Muscle of leg (tissue), 11 donors: ENCODE measurements around the gene COG2. TPM values are rescaled to one million over a fixed set of nuclear protein-coding genes. Genes with fewer than 3 reads are reported as not detected.

Source experiments
- DNase-seq: peaks from one replicate; pipeline ENCODE4 v3.0.0; 2013
- H3K27ac ChIP-seq: one replicate; pipeline ENCODE4 v1.5.1; 2013; ENCODE audit warnings: mild to moderate bottlenecking, low read length, control low read depth
- H3K27me3 ChIP-seq: one replicate; pipeline ENCODE4 v1.6.1; 2013; ENCODE audit warnings: low read length; ENCODE audit not compliant: control insufficient read depth, insufficient read depth
- H3K36me3 ChIP-seq: one replicate; pipeline ENCODE4 v1.6.1; 2013; ENCODE audit warnings: low read length; ENCODE audit not compliant: control insufficient read depth, insufficient read depth
- H3K4me1 ChIP-seq: one replicate; pipeline ENCODE4 v1.6.1; 2013; ENCODE audit warnings: low read length; ENCODE audit not compliant: control insufficient read depth, insufficient read depth
- H3K4me3 ChIP-seq: one replicate; pipeline ENCODE4 v1.5.1; 2013; ENCODE audit warnings: low read length, control low read depth
- H3K9me3 ChIP-seq: replicated peaks from 2 replicates; pipeline ENCODE4 v1.6.1; 2013; ENCODE audit warnings: low read depth, low read length; ENCODE audit not compliant: control insufficient read depth
- WGBS: methylation state at CpG from one replicate; pipeline ENCODE4 v1.1.5; 2013; ENCODE audit warnings: missing lambda C conversion rate; ENCODE audit not compliant: insufficient coverage; 5-methylcytosine and 5-hydroxymethylcytosine counted together
- polyA plus RNA-seq, 8 donors: library from polyadenylated mRNA; unstranded; fragments of 120-200 nt; gene quantifications; one replicate each; pipeline versions ENCODE4 v1.2.1 to v1.2.3, GENCODE V29; 2013; ENCODE audit warnings: inconsistent platforms in 1 of 8, low replicate concordance in 1 of 8; ENCODE audit not compliant: insufficient read length in 8 of 8, insufficient read depth in 1 of 8
- total RNA-seq: library from RNA; stranded (reverse); fragments of 120-200 nt; gene quantifications from one replicate; pipeline ENCODE4 v1.2.4, GENCODE V29; 2013

The COG2 gene
- total and polyA plus RNA-seq, 9 donors = 16.3 to 23.2 (median 20.1) TPM

DNA sequence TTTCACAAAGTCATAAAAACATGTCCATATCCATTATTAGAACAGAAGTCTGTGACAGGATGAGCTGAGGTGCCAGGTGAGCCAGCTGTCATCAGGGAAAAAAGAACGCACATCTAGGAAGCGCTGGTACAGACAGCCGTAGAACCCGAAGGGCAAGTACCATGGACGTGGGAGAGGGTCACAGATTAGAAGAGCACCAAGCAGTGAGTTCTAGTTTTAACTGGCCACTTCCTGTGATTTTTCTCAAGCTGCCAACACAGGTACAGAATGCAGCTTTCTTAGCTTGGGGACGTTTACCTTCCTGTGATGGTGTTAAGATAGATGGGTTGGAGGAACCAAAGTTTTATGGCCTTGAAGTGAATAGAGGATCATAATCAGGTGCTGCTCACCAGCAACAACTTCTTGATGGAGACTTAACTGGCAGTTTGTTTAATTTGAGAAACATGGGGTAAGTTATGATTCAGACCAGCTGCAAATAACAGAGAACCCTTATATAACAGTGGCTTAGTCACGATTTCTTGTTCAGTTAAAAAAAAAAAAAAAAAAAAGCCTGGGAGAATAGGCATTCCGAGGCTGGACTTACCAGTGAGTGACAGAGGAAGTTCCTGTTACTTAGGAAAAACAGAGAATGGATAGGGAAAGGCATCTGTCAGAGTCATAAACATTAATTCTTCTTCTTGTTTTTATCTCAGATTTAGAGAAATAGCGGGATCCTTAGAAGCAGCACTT lies 40.8 kb downstream of the COG2 start:
- Histone ChIP-seq H3K4me1 (peaks cover 10% of the 10 kb centered on the region), H3K27ac (no peak overlapping the region), H3K9me3 (no peaks in the 10 kb centered on the region), H3K36me3 (peaks cover 56% of the 10 kb centered on the region), H3K27me3 (no peaks in the 10 kb centered on the region), H3K4me3 (no peak overlapping the region)
- no peak for DNase-seq
- 88% methylated on average over 5 of the region's 9 CpGs for WGBS

DNA sequence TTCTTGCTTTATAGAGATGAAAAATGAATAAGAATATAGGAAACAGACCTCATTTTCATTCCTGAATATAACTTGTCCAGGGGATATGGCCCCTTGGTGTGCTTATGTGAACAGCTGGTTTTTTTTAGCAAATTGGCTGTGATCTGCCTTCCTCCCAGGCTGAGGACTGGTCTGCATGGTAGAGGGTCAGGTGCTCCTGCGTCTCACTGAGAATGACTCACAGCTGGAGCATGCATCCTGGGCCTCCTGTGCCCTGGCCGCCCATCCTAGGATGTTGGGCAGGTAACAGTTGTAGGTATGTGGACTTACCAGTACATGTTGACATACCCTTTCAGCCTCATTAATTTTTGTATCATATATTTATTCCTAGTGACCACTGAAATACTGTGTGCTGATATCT lies 41.9 kb downstream of the COG2 start:
- Histone ChIP-seq H3K36me3 (peaks cover 52% of the 10 kb centered on the region), H3K9me3 (no peaks in the 10 kb centered on the region), H3K4me1 (peaks cover 10% of the 10 kb centered on the region), H3K27me3 (no peaks in the 10 kb centered on the region), H3K27ac (no peak overlapping the region), H3K4me3 (no peak overlapping the region)
- DNase-seq = no peak
- no CpG with 5 or more reads among the region's 2 CpGs for WGBS

DNA sequence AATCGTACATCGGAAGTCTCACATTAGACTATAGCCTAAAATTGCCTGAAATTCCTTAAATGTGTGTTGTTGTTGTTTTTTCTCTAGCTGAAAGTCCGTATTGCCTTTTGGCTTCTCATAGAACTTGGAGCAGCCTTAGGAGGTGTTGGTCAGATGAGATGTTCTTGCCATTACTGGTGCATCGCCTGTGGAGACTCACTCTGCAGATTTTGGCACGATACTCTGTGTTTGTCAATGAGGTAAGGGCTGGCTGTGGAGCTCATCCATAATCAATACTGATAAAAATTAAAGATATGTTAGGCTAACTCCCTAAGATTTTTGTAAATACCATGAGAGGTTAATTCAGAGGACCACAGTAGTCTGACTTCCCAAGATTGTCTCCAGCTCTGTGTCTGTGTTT lies 42.7 kb downstream of the COG2 start:
- H3K27me3 ChIP-seq = no peaks in the 10 kb centered on the region
- H3K4me1 ChIP-seq = peaks cover 10% of the 10 kb centered on the region
- DNase-seq = no peak
- H3K4me3 ChIP-seq = no peak overlapping the region
- H3K9me3 ChIP-seq = no peaks in the 10 kb centered on the region
- no peak overlapping the region for H3K27ac ChIP-seq
- H3K36me3 ChIP-seq = peaks cover 56% of the 10 kb centered on the region
- no CpG with 5 or more reads among the region's 5 CpGs for WGBS

- no peak for DNase-seq
- peaks cover 62% of the 10 kb centered on the region for H3K36me3 ChIP-seq
- no peaks in the 10 kb centered on the region for H3K9me3 ChIP-seq
- no peaks in the 10 kb centered on the region for H3K27me3 ChIP-seq
- peaks cover 7% of the 10 kb centered on the region for H3K4me1 ChIP-seq
- no peak overlapping the region for H3K4me3 ChIP-seq
- H3K27ac ChIP-seq = no peak overlapping the region
- WGBS = 94% methylated on average over 3 of the region's 5 CpGs
Observed at GRCh38 chr1:230686747-230687146, 44.5 kb downstream of the COG2 start.

DNA sequence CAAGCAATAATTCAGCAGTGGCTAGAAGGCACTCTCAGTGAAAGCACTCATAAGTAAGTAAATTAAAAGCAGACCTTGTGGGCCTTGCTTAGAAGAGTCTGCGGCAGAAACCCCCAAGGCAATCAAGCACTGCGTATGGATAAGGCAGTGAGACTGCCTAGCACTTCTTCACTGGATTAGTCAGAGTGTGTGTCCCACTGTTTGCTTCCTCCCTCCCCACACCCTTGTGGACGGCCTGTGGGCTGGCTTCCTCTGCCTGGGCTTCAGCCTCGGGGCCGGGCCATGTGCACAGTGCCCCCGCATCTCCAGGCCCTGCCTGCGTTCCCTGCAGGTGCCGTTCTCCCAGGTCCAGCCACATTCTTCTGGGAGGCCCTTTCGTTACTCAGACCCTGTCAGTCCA lies 47.8 kb downstream of the COG2 start:
- H3K4me3 ChIP-seq = no peak overlapping the region
- no peak for DNase-seq
- H3K27ac ChIP-seq = no peak overlapping the region
- H3K4me1 ChIP-seq = peaks cover 3% of the 10 kb centered on the region
- H3K27me3 ChIP-seq = no peaks in the 10 kb centered on the region
- H3K36me3 ChIP-seq = peaks cover 53% of the 10 kb centered on the region
- WGBS = 51% methylated on average over 3 of the region's 9 CpGs
- no peaks in the 10 kb centered on the region for H3K9me3 ChIP-seq

DNA sequence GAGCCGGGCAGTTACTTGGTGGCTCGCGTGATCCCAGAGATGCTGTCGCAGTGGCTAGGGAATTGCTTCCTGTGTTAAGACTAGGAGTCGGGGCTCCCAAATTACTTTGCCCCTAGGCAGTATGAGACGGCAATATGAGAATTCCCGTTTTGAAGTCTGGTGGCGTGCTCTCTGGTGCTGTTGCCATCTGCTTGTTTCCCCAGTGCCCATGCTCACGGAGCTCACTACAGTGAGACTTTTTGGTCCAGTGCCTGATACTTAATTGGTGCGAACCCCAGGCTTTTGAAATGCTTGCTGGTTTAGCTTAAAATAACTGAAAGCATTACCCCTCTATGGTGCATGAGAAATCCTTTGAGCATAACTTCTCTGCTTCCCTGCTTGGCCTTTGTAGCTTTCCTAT lies 49.3 kb downstream of the COG2 start:
- DNase-seq = no peak
- H3K4me1 ChIP-seq = peaks cover 8% of the 10 kb centered on the region
- no peak overlapping the region for H3K4me3 ChIP-seq
- no peaks in the 10 kb centered on the region for H3K27me3 ChIP-seq
- no peak overlapping the region for H3K27ac ChIP-seq
- no peaks in the 10 kb centered on the region for H3K9me3 ChIP-seq
- WGBS = 93% methylated on average over 8 of the region's 10 CpGs
- H3K36me3 ChIP-seq = peaks cover 45% of the 10 kb centered on the region

- WGBS = 57% methylated on average over 2 of the region's 6 CpGs
- Histone ChIP-seq H3K36me3 (peaks cover 38% of the 10 kb centered on the region), H3K9me3 (no peaks in the 10 kb centered on the region), H3K4me3 (no peak overlapping the region), H3K27me3 (no peaks in the 10 kb centered on the region), H3K4me1 (peaks cover 18% of the 10 kb centered on the region), H3K27ac (no peak overlapping the region)
- DNase-seq = peak; percentile 18
Observed at GRCh38 chr1:230693221-230693620, 50.9 kb downstream of the COG2 start.

DNA sequence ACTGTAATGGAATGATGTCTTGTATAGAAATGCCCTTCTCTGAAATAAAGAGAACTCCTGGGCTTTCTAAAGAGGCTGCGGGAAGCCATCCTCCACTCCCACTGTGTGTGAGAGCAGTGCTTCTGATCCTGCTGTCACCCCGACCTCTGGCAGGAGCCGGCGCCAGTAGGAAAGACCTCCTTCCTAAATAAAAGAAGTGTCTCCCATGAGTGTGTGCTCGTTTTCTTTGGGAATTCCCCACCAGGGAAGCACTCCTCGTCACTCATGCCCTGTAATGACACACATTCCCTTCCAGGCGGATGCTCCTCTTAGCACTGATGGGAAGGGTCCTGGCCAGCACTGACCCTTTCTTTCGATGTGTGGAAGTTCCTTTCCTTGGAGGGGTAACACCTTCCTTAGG lies 51.5 kb downstream of the COG2 start:
- no peak for DNase-seq
- Histone ChIP-seq H3K27me3 (no peaks in the 10 kb centered on the region), H3K4me1 (peaks cover 18% of the 10 kb centered on the region), H3K9me3 (no peaks in the 10 kb centered on the region), H3K36me3 (peaks cover 34% of the 10 kb centered on the region), H3K27ac (no peak overlapping the region), H3K4me3 (no peak overlapping the region)
- WGBS = 95% methylated on average over 6 of the region's 8 CpGs

DNA sequence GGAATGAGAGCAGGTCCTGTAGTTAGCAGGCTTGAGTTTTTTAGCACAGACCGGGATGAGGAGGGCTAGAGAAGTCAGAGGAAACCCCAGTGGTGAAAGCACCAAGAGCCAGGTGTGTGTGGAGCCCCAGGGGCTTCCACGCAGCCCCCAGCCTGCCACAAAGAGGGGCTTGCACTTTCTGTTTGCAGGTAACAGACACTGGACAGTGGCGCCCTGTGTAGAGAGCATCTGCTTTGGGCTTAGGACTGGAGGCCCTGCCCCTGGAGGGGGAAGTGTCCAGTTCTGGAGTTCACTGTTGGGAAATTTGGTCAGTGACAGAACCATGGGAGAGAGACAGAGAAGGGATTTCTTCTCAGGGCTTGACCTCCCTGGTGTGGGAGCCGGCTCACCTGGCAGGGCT lies 52.2 kb downstream of the COG2 start:
- no peak for DNase-seq
- H3K27ac ChIP-seq = no peak overlapping the region
- H3K36me3 ChIP-seq = peaks cover 30% of the 10 kb centered on the region
- no peaks in the 10 kb centered on the region for H3K27me3 ChIP-seq
- no peaks in the 10 kb centered on the region for H3K9me3 ChIP-seq
- WGBS = 88% methylated on average over 4 of the region's 4 CpGs
- H3K4me1 ChIP-seq = peaks cover 18% of the 10 kb centered on the region
- H3K4me3 ChIP-seq = no peak overlapping the region

DNA sequence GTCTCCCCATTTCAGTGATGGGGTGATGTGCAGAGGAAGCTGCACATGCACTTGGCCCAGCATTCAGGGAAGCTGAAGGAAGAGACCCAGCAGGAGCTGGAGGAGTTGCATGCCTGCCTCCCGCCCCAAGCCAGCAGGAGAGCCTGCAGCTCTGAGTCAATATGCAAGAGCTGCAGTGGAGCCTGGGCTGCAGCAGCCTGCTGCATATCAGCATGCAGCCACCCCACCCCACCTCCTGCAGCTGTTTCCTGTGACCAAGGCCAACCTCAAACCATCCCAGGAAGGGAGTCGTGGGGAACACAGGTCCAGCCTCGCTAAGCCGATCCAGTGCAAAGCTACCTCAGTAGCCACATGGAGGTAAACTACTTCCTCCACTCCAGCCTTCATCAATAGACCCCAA lies 52.7 kb downstream of the COG2 start:
- H3K36me3 ChIP-seq = peaks cover 25% of the 10 kb centered on the region
- WGBS = 56% methylated on average over 2 of the region's 4 CpGs
- H3K27me3 ChIP-seq = no peaks in the 10 kb centered on the region
- peaks cover 18% of the 10 kb centered on the region for H3K4me1 ChIP-seq
- H3K9me3 ChIP-seq = no peaks in the 10 kb centered on the region
- no peak for DNase-seq
- no peak overlapping the region for H3K4me3 ChIP-seq
- no peak overlapping the region for H3K27ac ChIP-seq

DNA sequence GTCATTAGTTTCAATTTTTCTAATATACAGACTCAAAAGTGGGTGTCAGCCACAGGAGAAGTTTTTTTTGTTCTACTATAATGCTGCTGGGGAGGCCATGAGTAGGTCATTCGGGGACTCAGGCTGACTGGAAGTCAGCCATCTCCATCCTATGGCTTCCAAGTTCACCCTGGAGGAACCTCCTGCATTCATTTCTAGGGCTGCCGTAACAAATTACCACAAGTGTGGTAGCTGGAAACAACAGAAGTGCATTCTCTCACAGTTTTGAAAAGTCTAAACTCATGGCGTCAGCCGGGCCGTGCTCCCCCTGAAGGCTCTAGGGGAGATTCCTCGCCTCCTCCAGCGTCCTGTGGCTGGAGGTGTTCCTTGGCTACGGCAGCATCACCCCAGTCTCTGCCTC lies 53.9 kb downstream of the COG2 start:
- Histone ChIP-seq H3K27ac (no peak overlapping the region), H3K4me3 (no peak overlapping the region), H3K9me3 (no peaks in the 10 kb centered on the region), H3K36me3 (peaks cover 20% of the 10 kb centered on the region), H3K4me1 (peaks cover 18% of the 10 kb centered on the region), H3K27me3 (no peaks in the 10 kb centered on the region)
- peak; percentile 28 for DNase-seq
- 45% methylated on average over 7 of the region's 8 CpGs for WGBS
